Fibroblast of skin of right quadriceps (primary cell): Measurements from ENCODE around the gene AMMECR1L.
"Not testable (repeated sequence)": the region's sequence is repeated elsewhere in the genome, so short reads cannot be mapped to it uniquely, and the experiment has no call there.

Source experiments
- DNase-seq: peaks from one replicate; pipeline ENCODE4 v3.0.0-alpha.2; 2013

Gene AMMECR1L

DNA sequence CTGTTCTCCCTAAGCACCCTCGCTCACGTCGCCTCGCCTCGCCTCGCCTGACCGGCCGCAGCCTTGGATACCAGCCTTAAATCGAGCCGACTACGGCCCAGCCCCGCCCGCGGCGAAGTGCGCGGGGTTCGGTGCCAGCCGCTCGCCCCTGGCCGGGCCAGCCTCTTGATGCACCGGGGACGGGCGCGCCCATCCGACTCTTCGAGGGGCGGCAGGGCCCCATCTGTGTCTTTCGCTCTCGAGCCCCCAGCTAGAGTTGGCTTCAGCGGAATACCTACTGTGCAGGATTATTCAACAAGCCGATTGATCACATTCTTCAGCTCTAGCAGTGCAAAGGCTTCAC, 808 bp upstream of the AMMECR1L start:
- not testable (repeated sequence) for DNase-seq

DNA sequence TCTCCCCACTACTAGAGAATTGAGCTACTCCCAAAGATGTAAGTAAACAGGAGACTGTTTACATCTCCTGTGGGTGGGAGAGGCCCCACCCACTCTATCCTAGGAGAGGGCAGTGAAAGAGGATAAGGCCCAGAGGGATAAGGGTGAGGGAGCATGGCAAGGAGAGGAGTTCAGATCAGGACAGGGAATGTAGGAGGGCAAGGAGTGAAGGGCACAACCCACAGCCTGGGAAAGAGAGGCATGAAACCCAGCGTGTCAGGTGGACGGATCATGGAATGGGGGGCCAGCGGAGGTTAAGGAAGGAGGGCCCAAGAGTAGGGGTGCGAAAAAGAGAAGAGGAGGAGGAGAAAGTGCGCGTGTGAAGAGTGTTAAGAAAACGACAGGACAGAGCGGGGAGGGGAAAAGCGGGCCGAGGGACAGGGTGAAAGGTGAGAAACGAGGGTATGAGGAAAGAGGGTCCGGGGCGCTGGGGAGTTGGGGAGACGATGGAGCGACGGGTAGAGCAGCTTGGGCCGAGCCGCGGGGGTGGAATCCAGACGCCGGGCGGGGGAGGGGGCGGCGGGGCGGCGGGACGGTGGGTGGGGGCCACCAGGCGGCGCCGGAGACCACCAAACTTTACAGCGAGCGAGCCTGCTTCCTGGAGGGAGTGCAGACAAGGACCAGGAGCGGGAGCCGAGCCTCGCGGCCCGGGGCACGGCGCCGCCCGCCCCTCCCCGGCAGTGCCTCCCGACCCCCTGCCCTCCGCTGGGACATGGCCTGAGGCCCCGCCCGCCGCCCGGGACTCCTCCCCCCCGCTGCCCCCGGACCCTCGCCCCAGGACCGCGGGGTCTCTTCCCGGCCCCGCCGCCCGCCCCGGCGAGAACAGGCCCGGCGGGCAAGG, 655 bp downstream of the AMMECR1L start:
- peak; percentile 21 for DNase-seq

DNA sequence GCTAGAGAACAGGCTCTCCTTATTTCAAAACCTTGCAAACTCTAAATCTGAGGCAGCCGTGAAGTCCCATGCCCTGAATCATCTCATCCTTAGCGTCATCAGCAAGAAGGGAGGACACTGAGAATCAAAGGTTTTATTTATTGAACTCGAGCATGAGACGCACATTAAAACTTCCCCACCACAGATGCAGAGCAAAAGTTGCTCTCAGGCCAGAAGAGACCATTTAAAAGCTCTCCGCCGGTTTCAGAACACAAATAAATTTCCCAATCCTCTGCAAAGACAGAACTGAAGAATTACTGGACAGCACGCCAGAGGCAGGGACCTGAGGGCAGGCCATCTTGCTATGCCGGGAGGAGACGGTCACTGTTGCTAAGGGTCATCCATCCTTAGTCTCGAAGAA, 1.3 kb downstream of the AMMECR1L start:
- peak; percentile 61 for DNase-seq

DNA sequence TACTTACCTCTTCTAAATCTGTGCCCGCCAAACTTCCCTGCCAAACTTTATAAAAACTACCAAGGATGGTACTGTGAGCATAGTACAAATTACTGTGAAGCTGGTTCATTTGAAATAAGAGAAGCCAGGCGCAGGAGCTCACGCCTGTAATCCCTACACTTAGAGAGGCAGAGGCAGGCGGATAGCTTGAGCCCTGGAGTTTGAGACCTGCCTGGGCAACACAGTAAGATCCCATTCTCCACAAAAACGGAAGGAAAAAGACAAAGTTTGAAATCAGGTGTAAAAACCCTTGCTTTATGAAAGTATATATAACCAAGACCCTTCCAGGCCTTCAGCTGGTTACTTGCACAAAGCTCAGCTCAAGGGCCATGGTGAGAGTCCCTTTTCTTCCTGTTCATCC, 5.9 kb downstream of the AMMECR1L start:
- no peak for DNase-seq

DNA sequence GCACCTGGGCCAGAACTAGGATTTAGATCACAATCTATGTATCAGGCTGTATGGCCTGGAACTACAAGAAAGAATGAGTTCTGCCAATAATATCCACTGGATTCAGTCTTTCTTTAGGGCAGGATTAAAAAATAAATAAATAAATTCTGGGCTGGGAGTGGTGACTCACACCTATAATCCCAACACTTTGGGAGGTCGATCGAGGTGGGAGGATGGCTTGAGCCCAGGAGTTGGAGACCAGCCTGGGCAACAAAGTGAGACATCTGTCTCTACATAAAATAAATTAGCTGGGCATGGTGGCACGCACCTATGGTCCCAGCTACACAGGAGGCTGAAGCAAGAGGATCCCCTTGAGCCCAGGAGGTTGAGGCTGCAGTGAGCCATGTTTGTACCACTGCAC, 8.1 kb downstream of the AMMECR1L start:
- peak; percentile 15 for DNase-seq

DNA sequence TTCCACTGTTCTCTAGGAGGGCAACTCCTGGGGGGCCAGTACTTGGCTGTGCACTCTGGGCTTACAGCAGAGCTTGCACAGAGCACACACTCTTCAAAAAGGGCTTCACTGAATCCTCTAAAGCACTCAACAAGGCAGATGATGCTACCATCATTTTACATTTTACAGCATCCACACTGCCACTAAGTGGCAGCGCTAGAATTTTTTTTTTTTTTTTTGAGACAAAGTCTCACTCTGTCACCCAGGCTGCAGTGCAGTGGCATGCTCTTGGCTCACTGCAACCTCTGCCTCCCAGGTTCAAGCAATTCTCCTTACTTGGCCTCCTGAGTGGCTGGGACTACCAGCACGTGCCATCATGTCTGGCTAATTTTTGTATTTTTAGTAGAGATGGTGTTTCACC, 8.6 kb downstream of the AMMECR1L start:
- DNase-seq = no peak

DNA sequence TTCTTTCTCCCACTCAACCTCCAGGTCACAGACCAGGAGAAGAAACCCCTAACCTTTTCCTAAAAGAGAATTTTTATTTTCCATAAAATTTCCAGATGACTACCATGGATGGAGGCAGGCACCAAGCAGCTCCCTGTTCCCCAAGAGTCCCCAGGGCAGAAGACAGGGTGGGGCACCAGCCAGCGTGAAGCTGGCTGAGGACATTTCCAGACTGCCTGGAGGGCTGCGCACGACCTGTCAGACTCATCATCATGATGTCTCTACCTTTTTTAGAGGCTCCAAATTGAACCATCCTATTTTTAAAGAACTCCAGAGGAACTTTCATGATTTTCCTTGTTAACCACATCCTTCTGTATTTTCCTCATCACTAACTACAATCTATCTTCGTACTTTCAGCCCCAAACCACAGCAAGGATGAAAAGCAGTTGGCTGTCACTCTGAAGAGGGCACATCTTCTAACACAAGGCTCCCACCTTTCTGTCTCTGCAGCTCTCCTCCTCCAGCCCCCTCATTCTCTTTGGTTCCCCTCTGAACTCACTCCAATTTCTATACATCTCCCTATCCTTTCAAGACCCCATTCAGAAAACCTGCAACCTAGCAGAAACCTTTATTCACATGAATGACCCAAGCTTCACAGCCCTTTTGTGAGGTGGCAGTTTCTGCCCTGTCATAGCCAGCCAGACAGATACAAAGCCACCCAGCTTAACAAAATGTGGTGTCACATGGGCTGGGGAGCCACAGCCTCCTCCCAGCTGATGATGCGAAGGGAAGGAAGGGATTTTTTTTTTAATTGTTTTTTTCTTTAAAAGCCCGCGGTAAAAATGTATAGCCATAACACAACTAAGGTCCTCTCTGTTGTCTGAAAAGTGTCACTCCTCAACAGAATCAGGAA, 11.1 kb downstream of the AMMECR1L start:
- DNase-seq = no peak

DNA sequence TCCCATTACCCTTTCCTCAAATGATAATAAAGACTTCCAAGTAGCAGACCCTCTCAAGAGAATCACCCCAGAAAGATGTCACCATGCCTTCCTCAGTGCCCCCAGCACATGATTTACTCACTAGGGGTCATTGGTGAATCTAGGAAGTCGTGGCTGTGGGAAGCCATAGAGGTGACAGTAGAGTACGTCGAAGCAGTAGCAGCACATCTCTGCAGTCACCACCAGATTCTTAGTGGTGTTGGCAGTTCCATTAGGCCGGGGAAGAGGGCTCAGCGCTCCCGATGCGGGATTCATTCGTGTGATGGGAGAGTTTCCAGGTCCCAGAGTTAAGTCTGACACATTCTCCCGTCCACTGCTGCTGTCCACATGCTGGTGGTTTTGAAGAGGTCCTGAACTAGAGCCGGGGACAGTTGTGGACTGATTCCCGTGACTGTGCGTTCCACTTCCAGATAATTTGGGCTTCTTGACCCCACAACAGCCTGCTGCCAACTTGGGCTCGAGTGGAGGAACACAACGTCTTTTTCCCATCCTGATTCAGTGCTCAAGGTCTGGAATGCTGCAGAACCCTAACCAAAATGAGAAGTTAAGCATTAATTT, 12.0 kb downstream of the AMMECR1L start:
- DNase-seq = no peak

DNA sequence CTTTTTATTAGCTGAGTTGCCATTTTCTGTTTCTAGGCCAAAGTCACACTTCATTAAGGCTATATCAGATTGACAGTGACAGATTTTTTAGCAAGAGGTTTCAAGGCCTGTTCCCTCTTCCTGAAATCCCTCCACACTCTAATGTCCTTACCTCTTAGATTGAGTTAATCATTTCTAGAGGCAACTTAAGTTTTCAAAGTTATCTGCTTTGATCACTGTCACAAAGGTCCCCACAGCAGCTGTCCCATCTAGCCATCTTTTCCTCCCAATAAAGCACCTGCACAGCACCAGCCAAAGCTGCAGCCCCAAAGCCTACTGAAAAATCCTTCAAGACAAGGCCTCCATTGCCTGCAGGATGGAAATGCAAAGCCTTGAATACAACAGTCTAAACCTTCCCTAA, 13.4 kb downstream of the AMMECR1L start:
- no peak for DNase-seq

DNA sequence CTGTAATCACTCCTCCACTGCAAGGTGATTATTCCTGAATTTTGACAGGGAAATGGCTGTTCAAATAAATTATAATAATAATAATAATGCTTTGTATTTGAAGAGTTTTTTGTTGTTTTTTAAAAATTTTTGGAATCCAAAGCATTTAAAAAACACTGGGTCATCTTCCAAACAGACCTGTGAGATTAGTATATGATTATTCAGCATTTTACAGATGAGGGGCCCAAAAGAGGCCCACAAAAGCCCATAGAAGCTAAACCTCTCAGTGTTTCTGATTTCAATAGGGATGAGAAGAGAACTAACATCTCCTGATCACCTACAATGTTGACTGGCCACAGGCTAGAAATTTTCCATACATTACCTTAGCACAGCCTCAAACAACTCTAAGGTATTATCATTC, 19.8 kb downstream of the AMMECR1L start:
- no peak for DNase-seq

DNA sequence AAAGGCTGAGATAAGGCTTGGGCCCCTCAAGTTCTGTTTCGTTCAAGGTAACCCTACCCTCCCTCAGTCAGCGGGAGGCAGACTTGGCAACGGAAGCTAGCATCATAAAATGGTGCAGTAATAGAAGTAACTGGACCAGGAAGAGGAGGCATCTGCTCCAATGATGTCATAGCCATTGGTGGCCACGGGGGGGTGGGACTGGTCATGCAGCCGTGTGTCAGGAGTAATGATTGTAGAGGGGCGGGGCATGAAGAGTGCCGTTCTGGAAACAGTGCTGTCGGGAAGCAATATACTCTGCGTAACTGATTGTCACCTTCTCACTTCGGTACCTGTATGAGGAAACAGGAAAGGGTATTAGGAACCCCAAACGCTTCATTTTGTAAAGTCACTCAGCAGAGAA, 20.9 kb downstream of the AMMECR1L start:
- peak; percentile 7 for DNase-seq

DNA sequence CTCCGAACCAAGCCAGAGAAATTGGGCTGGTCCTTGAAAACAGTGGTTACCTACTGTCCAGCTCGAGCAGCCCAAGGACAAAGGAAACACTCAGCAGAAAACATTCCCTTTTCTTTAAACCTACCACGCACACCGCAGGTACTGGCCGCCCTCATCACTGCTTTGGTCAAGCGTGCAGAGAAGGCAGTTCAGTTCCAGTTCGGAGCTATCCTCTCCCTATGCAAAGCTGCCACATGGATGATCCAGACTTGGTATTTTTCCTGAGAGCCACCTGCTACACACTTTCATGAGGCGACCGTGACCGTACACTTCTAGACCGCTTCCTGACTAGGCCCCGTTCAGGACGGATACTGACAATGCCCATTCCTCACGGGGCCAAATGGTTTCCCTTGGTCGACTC, 23.5 kb downstream of the AMMECR1L start:
- no peak for DNase-seq

DNA sequence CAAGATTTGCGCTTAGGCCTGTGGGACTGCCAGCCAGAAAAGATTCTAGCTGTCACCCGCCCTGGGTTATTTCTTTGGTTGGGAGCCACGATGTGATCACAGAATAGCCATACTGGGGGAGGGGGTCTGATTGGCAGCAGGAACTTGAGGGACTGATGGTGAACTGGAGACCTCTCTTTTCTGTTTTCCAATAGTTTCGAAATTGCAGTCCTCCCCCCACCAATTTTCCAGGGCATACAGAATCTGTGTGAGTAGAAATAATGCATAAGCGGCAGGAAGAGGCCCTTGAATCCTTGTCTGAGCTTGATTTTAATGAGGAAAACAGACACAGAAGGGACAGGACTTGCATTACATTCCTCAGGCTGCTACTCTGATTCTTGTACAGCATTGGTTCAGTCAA, 25.6 kb downstream of the AMMECR1L start:
- DNase-seq = no peak

DNA sequence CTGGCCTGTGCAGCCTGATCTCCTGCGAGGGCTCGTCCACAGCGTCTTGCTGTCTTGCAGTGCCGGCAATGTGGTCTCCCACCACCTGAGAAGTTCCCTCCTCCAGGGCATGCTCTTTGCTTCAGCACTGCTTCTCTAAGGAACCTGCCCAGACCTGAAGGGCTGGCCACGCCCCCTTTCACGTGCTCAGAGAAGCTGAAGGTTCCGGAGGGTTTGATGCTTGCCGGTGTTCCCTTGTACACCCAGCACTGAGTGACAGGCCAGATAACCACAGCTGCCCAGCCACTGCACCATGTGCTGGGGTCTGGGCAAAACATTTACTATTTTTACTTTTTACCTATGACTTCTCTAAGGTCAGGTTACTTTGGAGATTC, 26.1 kb downstream of the AMMECR1L start:
- no peak for DNase-seq

DNA sequence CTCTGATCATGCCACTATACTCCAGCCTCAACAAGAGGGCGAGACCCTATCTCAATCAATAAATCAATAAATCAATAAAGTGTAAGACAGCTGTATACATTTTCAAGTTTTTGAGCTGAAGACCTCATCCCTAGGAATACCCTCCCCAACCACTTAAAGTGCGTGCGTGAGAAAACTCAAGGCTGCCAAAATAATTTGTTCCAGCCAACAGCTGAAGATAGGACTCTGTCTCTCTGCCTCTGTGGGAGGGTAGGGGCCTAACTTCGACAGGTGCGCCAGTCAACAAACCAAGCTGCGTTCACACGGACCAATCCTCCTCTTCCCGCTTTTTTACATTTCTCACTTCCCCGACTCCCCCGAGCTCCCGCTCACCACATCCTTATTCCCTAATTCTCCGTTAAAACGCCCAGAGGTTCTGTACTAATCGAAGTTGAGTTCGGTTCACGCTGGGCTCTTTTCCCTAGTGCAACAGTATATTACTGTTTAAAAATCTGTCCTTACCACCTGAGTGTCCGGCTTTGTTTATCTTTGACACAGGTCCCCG, 28.4 kb downstream of the AMMECR1L start:
- DNase-seq = peak; percentile 8

DNA sequence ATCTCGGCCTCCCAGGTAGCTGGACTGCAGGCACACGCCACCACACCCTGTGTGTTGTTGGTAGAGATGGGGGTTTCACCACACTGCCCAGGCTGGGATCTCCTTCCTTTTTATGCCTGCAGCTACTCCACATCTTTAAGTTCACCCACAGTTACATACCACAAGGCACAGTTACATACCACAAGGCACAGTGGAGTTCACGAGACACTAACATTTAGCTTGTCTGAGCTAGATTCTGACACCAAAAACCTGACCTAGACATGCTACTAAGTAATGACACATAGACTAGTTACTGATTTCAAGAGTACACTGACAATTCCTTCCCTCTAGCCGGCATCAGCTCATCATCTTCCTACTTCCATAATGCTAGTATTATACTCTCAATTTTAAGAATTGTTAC, 32.1 kb downstream of the AMMECR1L start:
- no peak for DNase-seq

DNA sequence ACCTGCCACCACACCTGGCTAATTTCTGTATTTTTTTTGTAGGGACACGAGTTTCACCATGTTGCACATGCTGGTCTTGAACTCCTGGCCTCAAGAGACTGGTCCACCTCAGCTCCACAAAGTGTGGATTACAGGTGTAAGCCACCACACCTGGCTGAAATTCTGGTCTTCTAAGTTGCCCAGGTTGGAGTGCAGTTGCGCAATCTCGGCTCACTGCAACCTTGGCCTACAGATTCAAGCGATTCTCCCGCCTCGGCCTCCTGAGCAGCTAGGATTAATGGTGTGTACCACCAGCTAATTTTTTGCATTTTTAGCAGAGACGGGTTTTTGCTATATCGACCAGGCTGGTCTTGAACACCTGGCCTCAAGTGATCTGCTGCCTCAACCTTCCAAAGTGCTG, 33.4 kb downstream of the AMMECR1L start:
- no peak for DNase-seq

DNA sequence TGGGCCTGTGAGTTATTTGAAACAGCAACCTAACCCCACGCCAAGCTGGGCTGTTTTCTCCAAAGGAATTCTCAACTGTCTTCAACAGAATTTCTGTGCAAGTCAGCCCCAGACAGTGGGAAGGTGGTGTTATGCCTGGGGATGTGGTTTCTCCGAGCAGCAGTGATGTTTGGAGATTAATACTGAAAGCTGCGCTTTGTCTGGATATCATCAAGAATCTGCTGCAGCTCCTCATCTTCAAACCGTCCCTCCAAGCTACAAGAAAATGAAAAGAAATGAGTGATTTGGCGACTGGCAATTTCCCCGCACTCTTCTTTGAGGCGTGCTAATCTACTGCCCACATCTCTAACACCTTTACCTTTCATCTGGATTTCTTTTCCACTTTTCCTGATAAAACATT, 37.8 kb downstream of the AMMECR1L start:
- DNase-seq = no peak

DNA sequence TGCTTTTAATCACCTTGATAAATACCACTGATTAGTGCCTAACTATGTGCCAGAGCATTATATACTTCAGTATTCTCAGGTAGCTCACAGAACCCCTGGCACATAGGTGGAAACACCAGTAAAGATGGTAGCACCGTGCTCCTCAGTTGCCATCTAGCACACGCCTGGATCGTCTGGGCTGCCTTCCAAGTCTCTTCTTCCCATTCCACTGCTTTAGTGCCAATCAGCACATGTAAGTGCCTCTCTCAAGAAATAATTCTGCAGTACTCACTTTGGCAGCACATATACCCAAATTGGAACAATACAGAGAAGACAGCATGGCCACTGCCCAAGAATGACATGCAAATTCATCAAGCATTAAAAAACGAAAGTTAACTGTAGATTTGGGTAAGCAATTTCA, 40.8 kb downstream of the AMMECR1L start:
- DNase-seq = no peak

DNA sequence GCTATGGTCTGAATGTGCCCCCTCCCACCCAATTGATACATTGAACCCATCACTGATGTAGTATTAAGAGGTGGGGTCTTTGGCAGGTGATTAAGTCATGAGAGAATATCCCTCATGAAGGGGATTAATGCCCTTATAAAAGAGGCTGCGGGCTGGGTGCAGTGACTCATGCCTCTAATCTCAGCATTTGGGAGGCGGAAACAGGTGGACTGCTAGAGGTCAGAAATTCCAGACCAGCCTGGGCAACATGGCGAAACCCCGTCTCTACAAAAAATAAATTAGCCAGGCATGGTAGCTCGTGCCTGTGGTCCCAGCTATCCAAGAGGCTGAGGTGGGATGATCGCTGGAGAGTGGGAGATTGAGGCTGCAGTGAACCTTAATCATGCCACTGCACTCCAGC, 42.1 kb downstream of the AMMECR1L start:
- no peak for DNase-seq

DNA sequence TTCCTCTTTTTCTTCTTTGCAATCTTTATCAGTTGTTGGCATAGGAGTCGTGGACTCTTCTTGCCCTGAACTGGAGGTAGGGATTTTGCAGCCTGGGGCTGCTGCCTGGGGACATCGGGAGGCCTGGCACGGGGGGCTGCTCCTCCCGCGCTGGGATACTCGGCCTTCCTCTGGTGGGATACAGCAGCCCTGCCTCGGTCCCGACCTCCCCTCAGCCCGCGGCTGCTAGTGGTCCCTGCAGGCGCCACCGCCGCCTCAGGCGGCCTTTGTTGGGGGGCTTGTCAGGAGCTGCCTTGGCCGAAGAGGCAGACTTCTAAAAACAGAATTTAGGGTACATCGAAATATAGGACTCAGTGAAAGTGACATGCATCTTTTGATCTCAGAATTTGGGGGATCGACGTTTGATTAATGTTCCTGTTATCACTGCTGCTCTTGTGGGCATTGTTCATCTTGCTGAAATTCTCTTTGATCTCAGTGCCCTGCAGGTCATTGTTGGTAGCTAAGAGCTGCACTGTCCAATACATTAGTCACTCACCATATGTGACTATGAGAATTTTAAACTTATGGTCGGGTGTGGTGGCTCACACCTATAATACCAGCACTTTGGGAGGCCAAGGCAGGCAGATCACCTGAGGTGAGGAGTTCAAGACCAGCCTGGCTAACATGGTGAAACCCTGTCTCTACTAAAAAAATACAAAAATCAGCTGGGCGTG, 44.1 kb downstream of the AMMECR1L start:
- no peak for DNase-seq

DNA sequence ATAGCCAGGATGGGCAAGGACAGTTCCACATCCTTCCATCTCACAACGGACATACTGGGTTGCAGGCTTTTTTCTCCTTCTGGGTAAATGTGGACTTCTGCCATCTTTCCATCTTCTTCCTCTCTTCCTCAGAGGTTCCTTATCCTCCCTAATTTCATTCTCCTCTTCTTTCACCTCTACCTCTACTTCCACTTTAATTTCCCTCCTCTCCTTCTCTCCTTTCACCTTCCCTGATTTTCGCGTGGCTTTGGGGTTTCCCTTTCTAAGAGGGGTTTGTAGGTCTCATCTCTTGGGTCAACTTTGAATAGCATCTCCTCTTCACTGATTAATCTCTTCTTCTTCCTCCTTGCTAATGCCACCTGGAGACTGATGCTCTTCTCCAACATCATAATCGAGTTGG, 44.9 kb downstream of the AMMECR1L start:
- DNase-seq = no peak

DNA sequence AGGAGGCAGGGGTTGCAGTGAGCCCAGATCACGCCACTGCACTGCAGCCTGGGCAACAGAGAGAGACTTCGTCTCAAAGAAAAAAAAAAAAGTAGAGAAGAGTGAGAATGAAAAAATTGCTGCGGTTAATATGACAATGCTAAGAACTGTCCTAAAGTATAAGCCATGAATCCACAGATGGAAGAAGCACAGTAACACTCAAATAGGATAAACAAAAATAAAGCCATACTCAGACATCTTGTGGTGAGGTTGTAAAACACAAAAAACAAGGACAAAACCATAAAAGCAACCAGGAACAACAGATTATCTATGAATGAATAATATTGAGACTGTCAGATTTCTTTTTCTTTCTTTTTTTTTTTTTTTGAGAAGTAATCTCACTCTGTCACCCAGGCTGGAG, 50.8 kb downstream of the AMMECR1L start:
- DNase-seq = no peak
